Measurements from ENCODE around the gene SLC10A2. TPM values are rescaled to one million over a fixed set of nuclear protein-coding genes. Genes with fewer than 3 reads are reported as not detected.

SLC10A2 gene
- total RNA-seq, 1 donor = not detected

DNA sequence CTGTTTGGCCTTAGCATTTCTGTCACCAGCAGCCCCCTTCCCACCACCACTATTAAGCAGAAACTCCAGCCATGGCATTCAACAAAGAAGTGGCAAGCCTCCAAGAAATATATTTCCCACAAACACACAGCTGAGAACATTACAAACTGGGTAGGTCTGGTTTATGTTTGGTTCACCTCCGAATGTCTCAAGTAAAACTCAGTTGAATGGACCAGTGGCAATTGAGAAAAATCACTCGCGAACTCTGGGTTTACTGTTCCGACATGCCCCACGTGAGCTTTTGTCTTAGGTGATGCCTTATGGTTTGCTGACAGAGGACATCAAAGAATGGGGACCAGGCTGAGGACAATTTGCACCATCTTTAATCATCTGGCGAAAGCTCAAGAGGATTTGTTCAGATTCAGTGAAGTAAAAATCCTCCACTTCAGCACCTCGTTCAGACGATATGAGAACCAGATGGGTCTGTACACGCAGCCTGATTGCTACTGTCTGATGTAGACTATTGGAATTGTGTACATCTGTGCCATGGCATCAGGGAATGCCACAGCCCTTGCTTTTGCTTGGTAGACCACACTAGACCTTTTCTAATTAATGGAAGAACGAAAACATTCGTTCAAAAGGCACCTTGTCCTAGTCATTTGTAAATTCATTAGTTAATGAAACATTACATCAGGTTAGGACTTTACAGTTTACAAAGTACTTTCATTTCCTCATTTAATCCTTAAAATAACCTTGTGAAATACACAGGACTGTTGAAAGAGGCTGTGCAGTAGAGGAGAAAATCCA, 59.4 kb downstream of the SLC10A2 start:
- Histone ChIP-seq H3K4me3 (ENCODE audit: insufficient read depth, low read length) (no peak overlapping the region), H3K36me3 (ENCODE audit: insufficient read depth, low read length) (no peaks in the 10 kb centered on the region), H3K9me3 (ENCODE audit: low read depth, low read length) (no peaks in the 10 kb centered on the region), H3K27ac (ENCODE audit: low read depth, low read length) (no peak overlapping the region), H3K4me2 (ENCODE audit: insufficient read depth, low read length) (no peak overlapping the region), H2AFZ (ENCODE audit: low read length) (no peak overlapping the region), H3K4me1 (ENCODE audit: insufficient read depth, low read length) (no peaks in the 10 kb centered on the region), H4K20me1 (ENCODE audit: insufficient read depth, low read length) (no peaks in the 10 kb centered on the region), H3K79me2 (ENCODE audit: insufficient read depth, low read length) (no peaks in the 10 kb centered on the region), H3K27me3 (ENCODE audit: insufficient read depth, low read length) (no peaks in the 10 kb centered on the region)
- TF ChIP-seq, protein P1, sequence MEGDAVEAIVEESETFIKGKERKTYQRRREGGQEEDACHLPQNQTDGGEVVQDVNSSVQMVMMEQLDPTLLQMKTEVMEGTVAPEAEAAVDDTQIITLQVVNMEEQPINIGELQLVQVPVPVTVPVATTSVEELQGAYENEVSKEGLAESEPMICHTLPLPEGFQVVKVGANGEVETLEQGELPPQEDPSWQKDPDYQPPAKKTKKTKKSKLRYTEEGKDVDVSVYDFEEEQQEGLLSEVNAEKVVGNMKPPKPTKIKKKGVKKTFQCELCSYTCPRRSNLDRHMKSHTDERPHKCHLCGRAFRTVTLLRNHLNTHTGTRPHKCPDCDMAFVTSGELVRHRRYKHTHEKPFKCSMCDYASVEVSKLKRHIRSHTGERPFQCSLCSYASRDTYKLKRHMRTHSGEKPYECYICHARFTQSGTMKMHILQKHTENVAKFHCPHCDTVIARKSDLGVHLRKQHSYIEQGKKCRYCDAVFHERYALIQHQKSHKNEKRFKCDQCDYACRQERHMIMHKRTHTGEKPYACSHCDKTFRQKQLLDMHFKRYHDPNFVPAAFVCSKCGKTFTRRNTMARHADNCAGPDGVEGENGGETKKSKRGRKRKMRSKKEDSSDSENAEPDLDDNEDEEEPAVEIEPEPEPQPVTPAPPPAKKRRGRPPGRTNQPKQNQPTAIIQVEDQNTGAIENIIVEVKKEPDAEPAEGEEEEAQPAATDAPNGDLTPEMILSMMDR (IDR thresholded peaks at IDR 0.05; ENCODE audit: extremely low read depth, low read depth, low read length) = no peak
- no peak for DNase-seq (ENCODE audit: insufficient read length, low spot score, missing footprints)

GRCh38 chr13:103004661-103005345, 61.4 kb downstream of the SLC10A2 start:
- TF ChIP-seq, protein P1 (IDR thresholded peaks at IDR 0.05; ENCODE audit: extremely low read depth, low read depth, low read length) = no peak
- Histone ChIP-seq H3K27me3 (ENCODE audit: insufficient read depth, low read length) (no peaks in the 10 kb centered on the region), H3K36me3 (ENCODE audit: insufficient read depth, low read length) (no peaks in the 10 kb centered on the region), H4K20me1 (ENCODE audit: insufficient read depth, low read length) (no peaks in the 10 kb centered on the region), H3K9me3 (ENCODE audit: low read depth, low read length) (no peaks in the 10 kb centered on the region), H3K4me1 (ENCODE audit: insufficient read depth, low read length) (no peaks in the 10 kb centered on the region), H3K79me2 (ENCODE audit: insufficient read depth, low read length) (no peaks in the 10 kb centered on the region), H2AFZ (ENCODE audit: low read length) (no peak overlapping the region), H3K27ac (ENCODE audit: low read depth, low read length) (no peak overlapping the region), H3K4me3 (ENCODE audit: insufficient read depth, low read length) (no peak overlapping the region), H3K4me2 (ENCODE audit: insufficient read depth, low read length) (no peak overlapping the region)
- DNase-seq (ENCODE audit: insufficient read length, low spot score, missing footprints) = no peak

DNA sequence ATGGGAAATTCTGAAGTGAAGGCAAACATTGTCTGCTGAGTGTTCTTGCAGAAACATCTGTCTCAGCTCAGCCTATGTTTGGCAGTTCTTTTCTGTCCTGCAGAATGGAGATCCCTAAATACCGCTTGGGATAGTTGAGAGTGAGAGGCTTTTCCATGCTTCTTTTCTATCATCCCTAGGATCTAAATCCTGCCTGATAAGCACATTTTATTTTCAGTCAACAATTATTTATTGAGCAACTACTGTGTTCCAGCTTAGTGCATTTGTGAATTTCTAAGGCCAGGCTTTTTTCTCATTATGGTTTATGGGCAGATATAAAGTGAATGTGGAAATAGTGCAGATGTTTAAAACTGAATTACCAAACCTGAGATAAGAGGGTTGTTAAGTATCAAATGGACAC, 62.6 kb downstream of the SLC10A2 start:
- TF ChIP-seq, protein P1 (IDR thresholded peaks at IDR 0.05; ENCODE audit: extremely low read depth, low read depth, low read length) = no peak
- H3K36me3 ChIP-seq (ENCODE audit: insufficient read depth, low read length) = no peaks in the 10 kb centered on the region

DNA sequence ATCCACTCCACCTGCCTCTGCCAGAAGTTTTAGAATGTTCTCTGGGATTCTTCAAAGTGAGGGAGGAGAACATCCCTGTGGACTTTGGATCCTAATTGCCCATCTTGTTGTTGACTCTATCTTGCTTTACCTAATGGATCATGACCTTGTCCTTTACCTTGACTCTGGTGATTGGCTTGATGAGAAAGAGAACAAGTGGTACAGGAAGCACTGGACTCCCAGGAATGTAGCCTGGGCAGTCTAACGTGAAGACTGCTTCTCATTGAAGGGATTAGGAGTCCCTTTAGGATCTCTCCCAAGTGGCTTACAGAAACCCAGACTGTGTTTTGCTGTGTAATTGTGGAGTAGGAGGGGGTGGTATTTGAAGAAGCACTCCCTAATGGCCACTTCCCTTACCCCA, 63.9 kb downstream of the SLC10A2 start:
- Histone ChIP-seq H3K27ac (ENCODE audit: low read depth, low read length) (no peak overlapping the region), H3K4me2 (ENCODE audit: insufficient read depth, low read length) (no peak overlapping the region), H3K27me3 (ENCODE audit: insufficient read depth, low read length) (no peaks in the 10 kb centered on the region), H3K36me3 (ENCODE audit: insufficient read depth, low read length) (no peaks in the 10 kb centered on the region), H2AFZ (ENCODE audit: low read length) (no peak overlapping the region), H3K79me2 (ENCODE audit: insufficient read depth, low read length) (no peaks in the 10 kb centered on the region), H3K4me3 (ENCODE audit: insufficient read depth, low read length) (no peak overlapping the region), H3K4me1 (ENCODE audit: insufficient read depth, low read length) (no peaks in the 10 kb centered on the region), H4K20me1 (ENCODE audit: insufficient read depth, low read length) (no peaks in the 10 kb centered on the region), H3K9me3 (ENCODE audit: low read depth, low read length) (no peaks in the 10 kb centered on the region)
- DNase-seq (ENCODE audit: insufficient read length, low spot score, missing footprints) = no peak
- TF ChIP-seq, protein P1 (IDR thresholded peaks at IDR 0.05; ENCODE audit: extremely low read depth, low read depth, low read length) = no peak

More for the DNA sequence above, 62.6 kb downstream of the SLC10A2 start:
- H3K9me3 ChIP-seq (ENCODE audit: low read depth, low read length) = no peaks in the 10 kb centered on the region
- no peak overlapping the region for H3K4me3 ChIP-seq (ENCODE audit: insufficient read depth, low read length)
- no peak overlapping the region for H2AFZ ChIP-seq (ENCODE audit: low read length)
- no peaks in the 10 kb centered on the region for H3K4me1 ChIP-seq (ENCODE audit: insufficient read depth, low read length)
- no peaks in the 10 kb centered on the region for H3K79me2 ChIP-seq (ENCODE audit: insufficient read depth, low read length)
- H3K27me3 ChIP-seq (ENCODE audit: insufficient read depth, low read length) = no peaks in the 10 kb centered on the region
- no peak overlapping the region for H3K27ac ChIP-seq (ENCODE audit: low read depth, low read length)
- DNase-seq (ENCODE audit: insufficient read length, low spot score, missing footprints) = no peak
- no peaks in the 10 kb centered on the region for H4K20me1 ChIP-seq (ENCODE audit: insufficient read depth, low read length)
- no peak overlapping the region for H3K4me2 ChIP-seq (ENCODE audit: insufficient read depth, low read length)

Measured in osteoblast (primary cell).